ENCODE results near the gene CES2. TPM values are rescaled to one million over a fixed set of nuclear protein-coding genes. Genes with fewer than 3 reads are reported as not detected.

Gene CES2
- total and polyA plus RNA-seq, 10 of the 15 experiments (the other 5 are each of a cell fraction or from before 2014, with no cell fraction given) = 1.6 to 33.7 (median 21.0) TPM

GRCh38 chr16:66991545-66992077, 56.3 kb downstream of the CES2 start:
- no peaks in the 10 kb centered on the region for H3K36me3 ChIP-seq (ENCODE audit: control insufficient read depth in 2 of 2, insufficient read depth in 2 of 2, low read length in 1 of 2)
- no peak for ATAC-seq
- ChIA-PET SMC1A (ENCODE audit: uncharacterized antibody, unreplicated experiment) (interaction anchor here (1.1 to 1.5 kb wide), 2 partner anchors 20 to 109 kb away, joined by 3 to 4 read pairs; no protein-coding TSS in a partner anchor), POLR2A (no interaction called here), CTCF (interaction anchor here (0.8 to 1.0 kb wide), 2 partner anchors 22 to 44 kb away, joined by 3 read pairs; no protein-coding TSS in a partner anchor), RAD21 (ENCODE audit: unreplicated experiment) (interaction anchor here (1.1 kb wide), 1 partner anchor 26 kb away, joined by 3 read pairs; no protein-coding TSS in a partner anchor)
- no TSS peak for BruUV-seq (replicated peaks)
- no peak overlapping the region for H3K9ac ChIP-seq (ENCODE audit: control insufficient read depth, insufficient read depth, low read length)
- H3K27me3 ChIP-seq (replicated peaks in 1 of 2; ENCODE audit: control insufficient read depth in 2 of 2, insufficient read depth in 2 of 2, low read length in 1 of 2) = no peaks in the 10 kb centered on the region; a peak in 1 of 4 replicates
- H3K4me3 ChIP-seq = no peak overlapping the region
- no peaks in the 10 kb centered on the region for H3K4me1 ChIP-seq (ENCODE audit: control insufficient read depth, insufficient read depth, low read length)
- no peaks in the 10 kb centered on the region for H4K20me1 ChIP-seq (ENCODE audit: control insufficient read depth, insufficient read depth)
- intact Hi-C loops (cut with micrococcal nuclease; ENCODE audit: unreplicated experiment) (no loop called here), in situ Hi-C loops (cut with MboI) (loop anchor here (10.0 to 25.0 kb wide), 2 partner anchors 57 to 421 kb away; partner anchors contain the start of genes CES2, CIAO2B and ZDHHC1)
- no peaks in the 10 kb centered on the region for H3K9me3 ChIP-seq (replicated peaks; ENCODE audit: control insufficient read depth, insufficient read depth, low read length)
- no peak for FAIRE-seq
- H2AFZ ChIP-seq (ENCODE audit: control insufficient read depth, low read depth, low read length) = no peak overlapping the region
- H3K79me2 ChIP-seq (ENCODE audit: control insufficient read depth, insufficient read depth, low read length) = no peaks in the 10 kb centered on the region
- 11% methylated on average over 2 of the region's 2 CpGs for WGBS (ENCODE audit: insufficient coverage, insufficient replicate concordance, low lambda C conversion rate, missing lambda C conversion rate)
- no peak overlapping the region for H3K4me2 ChIP-seq (ENCODE audit: control insufficient read depth, insufficient read depth)
- DNase-seq (ENCODE audit: low read depth, low spot score) = no peak
- TF ChIP-seq CHD4 (IDR thresholded peaks at IDR 0.05) (no peak), JUNB (IDR thresholded peaks at IDR 0.05) (no peak), SIN3A (IDR thresholded peaks at IDR 0.05; ENCODE audit: low read depth, low read length) (no peak), BHLHE40 (IDR thresholded peaks at IDR 0.05; ENCODE audit: borderline replicate concordance in 1 of 2, low read depth in 2 of 2, low read length in 1 of 2) (no peak), MYC (IDR thresholded peaks at IDR 0.05; ENCODE audit: insufficient read depth, insufficient read length, insufficient replicate concordance, low read length, severe bottlenecking) (no peak), SKIL (IDR thresholded peaks at IDR 0.05; ENCODE audit: low read depth, poor library complexity, severe bottlenecking) (no peak), JUND (IDR thresholded peaks at IDR 0.05; ENCODE audit: low read depth, low read length) (no peak), SUPT20H (IDR thresholded peaks at IDR 0.05; ENCODE audit: borderline replicate concordance, control insufficient read depth, low read depth, low read length) (no peak), TBL1XR1 (IDR thresholded peaks at IDR 0.05; ENCODE audit: low read depth, low read length) (no peak), PBX3 (IDR thresholded peaks at IDR 0.05; ENCODE audit: insufficient replicate concordance, low read depth, low read length) (no peak), YBX1 (IDR thresholded peaks at IDR 0.05) (no peak), TCF12 (IDR thresholded peaks at IDR 0.05; ENCODE audit: low read depth, low read length) (no peak), SMARCA5 (IDR thresholded peaks at IDR 0.05) (no peak), SREBF1 (IDR thresholded peaks at IDR 0.05; ENCODE audit: low read length) (no peak), SREBF2 (IDR thresholded peaks at IDR 0.05; ENCODE audit: low read length) (no peak), E2F4 (IDR thresholded peaks at IDR 0.05; ENCODE audit: low read depth, low read length) (no peak)
- H3K27ac ChIP-seq (ENCODE audit: control insufficient read depth, insufficient read depth) = no peak overlapping the region
